Trophoblast cell (in vitro differentiated cells and primary cell): ENCODE measurements around the gene LONRF2.

ENCODE experiments used
- DNase-seq, 2 donors: peaks; one replicate each; pipeline ENCODE4 v3.0.0-alpha.2; 2016
- H2AFZ ChIP-seq: 2 replicates; pipeline ENCODE4 v1.6.1; 2013; ENCODE audit warnings: low read length, moderate library complexity, mild to moderate bottlenecking; ENCODE audit not compliant: insufficient read depth, poor library complexity
- H2AK5ac ChIP-seq: 2 replicates; pipeline ENCODE4 v1.6.1; 2013; ENCODE audit warnings: mild to moderate bottlenecking, low read length
- H2BK120ac ChIP-seq: 2 replicates; pipeline ENCODE4 v1.6.1; 2013; ENCODE audit warnings: low read length, mild to moderate bottlenecking, moderate library complexity; ENCODE audit not compliant: insufficient read depth, poor library complexity
- H2BK12ac ChIP-seq: 2 replicates; pipeline ENCODE4 v1.6.1; 2013; ENCODE audit warnings: mild to moderate bottlenecking, low read length, moderate library complexity
- H2BK5ac ChIP-seq: 2 replicates; pipeline ENCODE4 v1.6.1; 2013; ENCODE audit warnings: low read length, low read depth, moderate library complexity, mild to moderate bottlenecking; ENCODE audit not compliant: poor library complexity
- H3K14ac ChIP-seq: 2 replicates; pipeline ENCODE4 v1.6.1; 2013; ENCODE audit warnings: mild to moderate bottlenecking, low read length
- H3K18ac ChIP-seq: 2 replicates; pipeline ENCODE4 v1.6.1; 2013; ENCODE audit warnings: mild to moderate bottlenecking, low read length
- H3K23ac ChIP-seq: 2 replicates; pipeline ENCODE4 v1.6.1; 2013; ENCODE audit warnings: low read length
- H3K27ac ChIP-seq: 2 replicates; pipeline ENCODE4 v1.5.1; 2013; ENCODE audit warnings: low read depth, mild to moderate bottlenecking, inconsistent platforms, low read length, moderate library complexity
- H3K27me3 ChIP-seq: 2 replicates; pipeline ENCODE4 v1.6.1; 2013; ENCODE audit warnings: inconsistent platforms, mild to moderate bottlenecking, low read length, moderate library complexity; ENCODE audit not compliant: insufficient read depth
- H3K36me3 ChIP-seq, 2 experiments: 1 replicate in 1 of 2; 2 replicates in 1 of 2; pipeline ENCODE4 v1.6.1; 2013; ENCODE audit warnings: low read length in 2 of 2, mild to moderate bottlenecking in 2 of 2, moderate library complexity in 1 of 2; ENCODE audit not compliant: insufficient read depth in 2 of 2, control insufficient read depth in 1 of 2
- H3K4ac ChIP-seq: 2 replicates; pipeline ENCODE4 v1.6.1; 2013; ENCODE audit warnings: low read depth, mild to moderate bottlenecking, low read length, moderate library complexity
- H3K4me1 ChIP-seq, 2 experiments: 1 replicate in 1 of 2; 2 replicates in 1 of 2; pipeline ENCODE4 v1.6.1; 2013; ENCODE audit warnings: low read length in 2 of 2, mild to moderate bottlenecking in 2 of 2, moderate library complexity in 1 of 2; ENCODE audit not compliant: insufficient read depth in 2 of 2, control insufficient read depth in 1 of 2
- H3K4me2 ChIP-seq: 2 replicates; pipeline ENCODE4 v1.6.1; 2013; ENCODE audit warnings: inconsistent platforms, mild to moderate bottlenecking, low read length, moderate library complexity
- H3K4me3 ChIP-seq: 2 replicates; pipeline ENCODE4 v1.5.1; 2013; ENCODE audit warnings: mild to moderate bottlenecking, low read depth, low read length, inconsistent platforms
- H3K79me1 ChIP-seq: one replicate; pipeline ENCODE4 v1.6.1; 2013; ENCODE audit warnings: low read length
- H3K79me2 ChIP-seq: 2 replicates; pipeline ENCODE4 v1.6.1; 2013; ENCODE audit warnings: low read length, mild to moderate bottlenecking; ENCODE audit not compliant: control insufficient read depth, insufficient read depth, poor library complexity
- H3K9ac ChIP-seq: 2 replicates; pipeline ENCODE4 v1.6.1; 2013; ENCODE audit warnings: mild to moderate bottlenecking, low read length
- H3K9me3 ChIP-seq: 2 replicates; pipeline ENCODE4 v1.6.1; 2013; ENCODE audit warnings: low read depth, mild to moderate bottlenecking, control low read depth, inconsistent platforms, low read length; ENCODE audit not compliant: insufficient read depth
- H4K12ac ChIP-seq: 2 replicates; pipeline ENCODE4 v1.6.1; 2013; ENCODE audit warnings: low read depth, mild to moderate bottlenecking, low read length, moderate library complexity
- H4K8ac ChIP-seq: 2 replicates; pipeline ENCODE4 v1.6.1; 2013; ENCODE audit warnings: low read depth, mild to moderate bottlenecking, low read length, moderate library complexity
- H4K91ac ChIP-seq: one replicate; pipeline ENCODE4 v1.6.1; 2013; ENCODE audit warnings: low read depth, mild to moderate bottlenecking, low read length, moderate library complexity
- WGBS: extraction: QIAGEN DNeasy Blood & Tissue Kit; methylation state at CpG from one replicate; pipeline ENCODE4 v1.1.7; 2013; ENCODE audit warnings: missing lambda C conversion rate; ENCODE audit not compliant: insufficient read length, insufficient coverage; ENCODE audit errors: extremely low coverage; 5-methylcytosine and 5-hydroxymethylcytosine counted together

The LONRF2 gene

GRCh38 chr2:100290718-100291151, 31.6 kb downstream of the LONRF2 start:
- Histone ChIP-seq H3K27me3 (no peaks in the 10 kb centered on the region), H3K4ac (peak overlapping the region; percentile 22), H3K9me3 (peaks cover 2% of the 10 kb centered on the region), H4K12ac (peak overlapping the region; percentile 74), H2BK12ac (peak overlapping the region; percentile 99), H4K8ac (peak overlapping the region; percentile 75), H3K4me3 (no peak overlapping the region), H2AFZ (no peak overlapping the region), H2AK5ac (peak overlapping the region; percentile 52), H3K18ac (peak overlapping the region; percentile 87), H3K14ac (peak overlapping the region; percentile 91), H3K4me1 (peaks cover 21 to 31% of the 10 kb centered on the region in 2 experiments), H3K9ac (no peak overlapping the region), H3K79me2 (peaks cover 2% of the 10 kb centered on the region), H3K23ac (no peak overlapping the region), H3K36me3 (no peaks in the 10 kb centered on the region), H3K79me1 (peaks cover 27% of the 10 kb centered on the region), H3K27ac (peak overlapping the region; percentile 86), H3K4me2 (peak overlapping the region; percentile 2), H2BK5ac (peak overlapping the region; percentile 89), H4K91ac (peak overlapping the region; percentile 95), H2BK120ac (peak overlapping the region; percentile 96)
- DNase-seq = no peak
- no CpG with 5 or more reads among the region's 7 CpGs for WGBS

GRCh38 chr2:100289020-100289419, 33.3 kb downstream of the LONRF2 start:
- Histone ChIP-seq H3K23ac (no peak overlapping the region), H3K4me2 (no peak overlapping the region), H3K9me3 (peaks cover 2% of the 10 kb centered on the region), H3K18ac (no peak overlapping the region), H3K36me3 (no peaks in the 10 kb centered on the region), H4K91ac (no peak overlapping the region), H3K4me3 (no peak overlapping the region), H2BK5ac (no peak overlapping the region), H2AFZ (no peak overlapping the region), H4K8ac (no peak overlapping the region), H3K27ac (no peak overlapping the region), H3K79me2 (peaks cover 2% of the 10 kb centered on the region), H2AK5ac (no peak overlapping the region), H3K4me1 (peaks cover 21 to 28% of the 10 kb centered on the region in 2 experiments), H2BK12ac (no peak overlapping the region), H3K9ac (no peak overlapping the region), H3K27me3 (no peaks in the 10 kb centered on the region), H4K12ac (no peak overlapping the region), H3K79me1 (peaks cover 27% of the 10 kb centered on the region), H3K14ac (no peak overlapping the region), H3K4ac (no peak overlapping the region), H2BK120ac (no peak overlapping the region)
- no CpG with 5 or more reads among the region's 6 CpGs for WGBS
- no peak for DNase-seq

- Histone ChIP-seq H2BK120ac (no peak overlapping the region), H3K9me3 (peaks cover 2% of the 10 kb centered on the region), H3K27me3 (no peaks in the 10 kb centered on the region), H3K27ac (no peak overlapping the region), H3K4me3 (no peak overlapping the region), H3K79me1 (peaks cover 15% of the 10 kb centered on the region), H3K18ac (peak overlapping the region; percentile 33), H3K4ac (peak overlapping the region; percentile 9), H3K9ac (no peak overlapping the region), H4K91ac (peak overlapping the region; percentile 32), H3K23ac (no peak overlapping the region), H3K14ac (no peak overlapping the region), H3K4me2 (no peak overlapping the region), H2AK5ac (no peak overlapping the region), H2BK5ac (peak overlapping the region; percentile 23), H3K79me2 (peaks cover 2% of the 10 kb centered on the region), H4K8ac (peak overlapping the region; percentile 25), H3K36me3 (no peaks in the 10 kb centered on the region), H2AFZ (no peak overlapping the region), H3K4me1 (peaks cover 11 to 16% of the 10 kb centered on the region in 2 experiments), H2BK12ac (no peak overlapping the region), H4K12ac (no peak overlapping the region)
- no CpG with 5 or more reads among the region's 3 CpGs for WGBS
- DNase-seq = no peak
These were observed 36.0 kb downstream of the LONRF2 start for GRCh38 chr2:100286318-100286717.

GRCh38 chr2:100285691-100286090, 36.6 kb downstream of the LONRF2 start:
- Histone ChIP-seq H3K79me2 (peaks cover 2% of the 10 kb centered on the region), H4K91ac (no peak overlapping the region), H2AK5ac (no peak overlapping the region), H2BK5ac (no peak overlapping the region), H3K27me3 (no peaks in the 10 kb centered on the region), H3K9me3 (peaks cover 2% of the 10 kb centered on the region), H3K9ac (no peak overlapping the region), H3K36me3 (no peaks in the 10 kb centered on the region), H3K27ac (no peak overlapping the region), H3K23ac (no peak overlapping the region), H3K4ac (no peak overlapping the region), H4K12ac (no peak overlapping the region), H3K4me3 (no peak overlapping the region), H2BK120ac (no peak overlapping the region), H2BK12ac (no peak overlapping the region), H3K14ac (no peak overlapping the region), H3K79me1 (peaks cover 13% of the 10 kb centered on the region), H3K18ac (no peak overlapping the region), H2AFZ (no peak overlapping the region), H3K4me2 (no peak overlapping the region), H3K4me1 (peaks cover 8 to 13% of the 10 kb centered on the region in 2 experiments), H4K8ac (no peak overlapping the region)
- no CpG with 5 or more reads among the region's 6 CpGs for WGBS
- DNase-seq = no peak
